DOHH2 (cell line): Measurements from ENCODE around the gene POLDIP2.

Source experiments
- H3F3A ChIP-seq: fragments of 200-600 bp; sonication (generic), shearing (Covaris generic); 2 replicates; pipeline ENCODE4 v1.6.0; 2016; ENCODE audit warnings: antibody characterized with exemption, mild to moderate bottlenecking; ENCODE audit not compliant: control insufficient read depth, insufficient read depth
- H3K27ac ChIP-seq: fragments of 200-600 bp; sonication (generic); 2 replicates; pipeline ENCODE4 v1.5.1; 2014; ENCODE audit warnings: low read depth, mild to moderate bottlenecking, low read length, moderate library complexity
- H3K27me3 ChIP-seq: fragments of 200-600 bp; sonication (generic); 2 replicates; pipeline ENCODE4 v1.6.1; 2014; ENCODE audit warnings: mild to moderate bottlenecking, low read length, mixed read lengths; ENCODE audit not compliant: control insufficient read depth
- H3K36me3 ChIP-seq: fragments of 200-600 bp; sonication (generic); 2 replicates; pipeline ENCODE4 v1.6.1; 2014; ENCODE audit warnings: mild to moderate bottlenecking, low read length, moderate library complexity, mixed read lengths; ENCODE audit not compliant: control insufficient read depth
- H3K4me1 ChIP-seq: fragments of 200-600 bp; sonication (generic); 2 replicates; pipeline ENCODE4 v1.6.1; 2014; ENCODE audit warnings: mild to moderate bottlenecking, low read length, mixed read lengths; ENCODE audit not compliant: control insufficient read depth
- H3K4me2 ChIP-seq: fragments of 200-600 bp; sonication (generic); 2 replicates; pipeline ENCODE4 v1.6.0; 2014; ENCODE audit warnings: mild to moderate bottlenecking, low read length, moderate library complexity
- H3K4me3 ChIP-seq: fragments of 200-600 bp; sonication (generic); 2 replicates; pipeline ENCODE4 v1.5.1; 2014; ENCODE audit warnings: mild to moderate bottlenecking, low read length, mixed read lengths
- H3K79me2 ChIP-seq: fragments of 200-600 bp; sonication (generic); 2 replicates; pipeline ENCODE4 v1.6.1; 2014; ENCODE audit warnings: mild to moderate bottlenecking, low read length, mixed read lengths; ENCODE audit not compliant: control insufficient read depth
- H3K9me2 ChIP-seq: fragments of 200-600 bp; sonication (generic); replicated peaks from 2 replicates; pipeline ENCODE4 v1.6.1; 2014; ENCODE audit warnings: mild to moderate bottlenecking, low read length, mixed read lengths; ENCODE audit not compliant: control insufficient read depth
- H3K9me3 ChIP-seq: fragments of 200-600 bp; sonication (generic); 2 replicates; pipeline ENCODE4 v1.6.1; 2014; ENCODE audit warnings: antibody characterized with exemption, low read length, mixed read lengths; ENCODE audit not compliant: control insufficient read depth, insufficient read depth
- H4K20me1 ChIP-seq: fragments of 200-600 bp; sonication (generic); 2 replicates; pipeline ENCODE4 v1.6.0; 2014; ENCODE audit warnings: low read depth, mild to moderate bottlenecking, antibody characterized with exemption, low read length, moderate library complexity; ENCODE audit not compliant: control insufficient read depth, insufficient read depth
- CTCF ChIP-seq: fragments of 200-600 bp; sonication (generic); IDR thresholded peaks from one replicate; pipeline ENCODE4 v1.5.1; 2014; ENCODE audit warnings: antibody characterized with exemption, mild to moderate bottlenecking, low read depth, low read length; ENCODE audit not compliant: poor library complexity, severe bottlenecking
- EZH2phosphoT487 ChIP-seq: fragments of 200-600 bp; sonication (generic); IDR thresholded peaks from 2 replicates; pipeline ENCODE4 v1.6.1; 2017; ENCODE audit warnings: borderline replicate concordance, mild to moderate bottlenecking, antibody characterized with exemption, low read length, moderate library complexity, mixed read lengths

Gene POLDIP2

GRCh38 chr17:28368915-28369683 is 11.8 kb upstream of the POLDIP2 start:
- Histone ChIP-seq H3K36me3 (no peaks in the 10 kb centered on the region; the same call in 1 of the 2 replicates), H3K9me2 (no peaks in the 10 kb centered on the region), H3K4me1 (peaks cover 19% of the 10 kb centered on the region), H3K4me2 (no peak overlapping the region), H3K9me3 (no peaks in the 10 kb centered on the region), H4K20me1 (no peaks in the 10 kb centered on the region), H3K4me3 (no peak overlapping the region), H3F3A (peaks cover 9% of the 10 kb centered on the region), H3K79me2 (peaks cover 15% of the 10 kb centered on the region), H3K27me3 (no peaks in the 10 kb centered on the region), H3K27ac (no peak overlapping the region)
- TF ChIP-seq EZH2phosphoT487 (no peak), CTCF (no peak)

- H3K4me3 ChIP-seq = no peak overlapping the region
- H3K9me2 ChIP-seq = no peaks in the 10 kb centered on the region
- H3K9me3 ChIP-seq = no peaks in the 10 kb centered on the region
- H3K27ac ChIP-seq = no peak overlapping the region
- TF ChIP-seq CTCF = no peak
- TF ChIP-seq EZH2phosphoT487 = no peak
- peaks cover 9% of the 10 kb centered on the region for H3F3A ChIP-seq
- peaks cover 18% of the 10 kb centered on the region for H3K4me1 ChIP-seq
- H3K79me2 ChIP-seq = peaks cover 12% of the 10 kb centered on the region
- no peak overlapping the region for H3K4me2 ChIP-seq
- no peaks in the 10 kb centered on the region for H4K20me1 ChIP-seq
- H3K36me3 ChIP-seq = peaks cover 2% of the 10 kb centered on the region; the same call in 1 of the 2 replicates
- no peaks in the 10 kb centered on the region for H3K27me3 ChIP-seq
Observed at GRCh38 chr17:28368306-28368831, 11.0 kb upstream of the POLDIP2 start.

GRCh38 chr17:28367641-28368305 is 10.4 kb upstream of the POLDIP2 start:
- Histone ChIP-seq H3K9me3 (no peaks in the 10 kb centered on the region), H3K79me2 (peaks cover 6% of the 10 kb centered on the region), H4K20me1 (no peaks in the 10 kb centered on the region), H3K36me3 (peaks cover 7% of the 10 kb centered on the region; the same call in 1 of the 2 replicates), H3K9me2 (no peaks in the 10 kb centered on the region), H3F3A (peaks cover 9% of the 10 kb centered on the region), H3K27ac (no peak overlapping the region), H3K4me3 (no peak overlapping the region), H3K4me2 (no peak overlapping the region), H3K27me3 (no peaks in the 10 kb centered on the region), H3K4me1 (peaks cover 12% of the 10 kb centered on the region)
- no peak for TF ChIP-seq EZH2phosphoT487
- TF ChIP-seq CTCF = no peak
